HG03066 (cell line): Measurements from ENCODE around the gene MRRF.

Source experiments
- ATAC-seq: cut with Tn5 transposase; IDR thresholded peaks from one replicate; pipeline ENCODE4 v1.9.1; 2021; ENCODE audit warnings: low read depth; ENCODE audit not compliant: unreplicated experiment

MRRF gene

DNA sequence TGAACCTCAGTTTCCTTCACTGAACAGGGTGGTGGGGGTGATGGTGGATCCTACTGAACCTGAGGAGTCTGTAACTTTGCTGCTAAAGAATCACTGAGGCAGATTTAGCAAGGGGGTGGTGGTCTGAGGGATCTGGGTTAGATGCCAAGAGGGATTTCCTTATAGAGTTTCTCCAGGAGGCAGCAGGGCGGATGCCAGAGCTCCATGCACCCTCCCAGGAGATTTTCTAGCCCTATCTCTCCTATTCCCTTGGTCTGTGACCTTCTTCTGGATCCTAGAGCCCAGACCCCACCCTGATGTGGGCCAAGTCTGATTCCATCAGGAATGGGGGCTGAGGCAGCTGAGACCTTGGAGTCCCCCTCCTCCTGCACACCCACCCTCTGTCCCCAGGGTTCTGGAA is 112.1 kb downstream of the MRRF start:
- no peak for ATAC-seq

DNA sequence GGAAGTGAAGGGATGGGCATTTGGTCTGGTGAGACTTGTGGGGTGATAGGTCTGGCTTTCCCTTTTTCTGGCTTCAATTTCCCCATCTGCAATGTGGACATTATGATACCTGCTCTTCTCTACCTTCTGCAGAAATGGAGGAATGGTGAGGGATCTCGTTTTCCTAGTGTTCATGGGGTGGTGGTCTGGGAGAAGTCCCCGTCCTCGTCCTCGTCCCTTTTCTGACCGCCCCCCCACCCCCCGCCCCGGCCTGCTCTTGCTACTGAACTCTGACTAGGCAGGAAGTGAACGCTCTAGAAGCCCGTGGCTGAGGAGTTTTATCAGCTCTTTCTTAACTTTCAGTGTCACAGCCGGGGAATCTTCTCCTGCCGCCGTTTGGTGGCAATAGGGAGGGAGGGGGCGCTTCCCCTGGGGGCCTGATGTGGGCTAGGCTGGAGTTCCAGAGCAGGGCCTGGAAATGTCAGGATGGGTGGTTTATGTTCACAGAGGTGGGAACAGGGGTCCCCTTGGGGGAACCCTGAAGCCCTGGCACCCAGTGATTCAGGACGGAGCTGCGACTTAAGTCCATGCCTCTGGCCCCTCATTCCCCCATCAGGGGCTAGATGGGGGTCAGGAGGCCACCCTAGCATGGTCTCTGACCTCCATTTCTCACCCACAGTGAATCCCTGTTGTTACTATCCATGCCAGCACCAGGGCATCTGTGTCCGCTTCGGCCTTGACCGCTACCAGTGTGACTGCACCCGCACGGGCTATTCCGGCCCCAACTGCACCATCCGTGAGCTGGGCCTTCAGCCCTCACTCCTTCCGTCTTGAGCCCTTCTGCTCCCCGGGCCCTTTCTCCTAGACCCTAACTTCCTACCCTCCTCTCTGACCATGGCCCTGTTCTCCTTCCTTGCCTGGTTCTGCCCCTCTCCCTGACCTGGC is 112.8 kb downstream of the MRRF start:
- ATAC-seq = no peak

DNA sequence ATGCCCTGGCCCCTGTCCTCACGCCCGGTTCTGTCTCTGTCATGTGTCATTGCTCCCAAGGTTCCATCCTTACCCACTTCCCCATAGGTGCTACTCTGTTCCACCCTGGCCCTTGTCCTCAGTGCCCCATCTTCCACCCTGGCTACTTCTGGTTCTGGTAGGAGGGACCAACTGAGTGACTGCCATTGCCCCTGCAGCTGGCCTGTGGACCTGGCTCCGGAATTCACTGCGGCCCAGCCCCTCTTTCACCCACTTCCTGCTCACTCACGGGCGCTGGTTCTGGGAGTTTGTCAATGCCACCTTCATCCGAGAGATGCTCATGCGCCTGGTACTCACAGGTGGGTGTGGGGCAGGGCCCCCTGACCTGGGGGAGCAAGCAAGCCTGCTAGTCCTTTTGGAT is 113.6 kb downstream of the MRRF start:
- no peak for ATAC-seq

DNA sequence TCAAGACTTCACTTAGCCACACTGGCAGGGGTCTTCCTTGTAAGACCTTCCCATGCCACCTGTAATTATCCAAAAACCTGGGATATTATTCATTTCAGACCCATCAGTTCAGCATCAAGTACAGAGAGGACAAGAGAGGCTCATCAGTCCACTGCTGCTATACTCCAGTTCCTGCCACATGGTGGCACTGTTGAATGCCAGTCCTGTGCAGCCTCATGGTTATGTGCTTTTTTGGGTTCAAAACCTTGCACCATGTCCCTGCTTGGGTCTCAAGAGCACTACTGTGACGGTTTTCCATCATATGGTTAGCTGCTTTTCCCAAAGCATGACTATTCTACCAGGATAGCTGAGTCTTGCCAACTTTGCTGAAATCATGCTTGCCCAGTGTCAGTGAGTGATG is 114.7 kb downstream of the MRRF start:
- ATAC-seq = no peak

DNA sequence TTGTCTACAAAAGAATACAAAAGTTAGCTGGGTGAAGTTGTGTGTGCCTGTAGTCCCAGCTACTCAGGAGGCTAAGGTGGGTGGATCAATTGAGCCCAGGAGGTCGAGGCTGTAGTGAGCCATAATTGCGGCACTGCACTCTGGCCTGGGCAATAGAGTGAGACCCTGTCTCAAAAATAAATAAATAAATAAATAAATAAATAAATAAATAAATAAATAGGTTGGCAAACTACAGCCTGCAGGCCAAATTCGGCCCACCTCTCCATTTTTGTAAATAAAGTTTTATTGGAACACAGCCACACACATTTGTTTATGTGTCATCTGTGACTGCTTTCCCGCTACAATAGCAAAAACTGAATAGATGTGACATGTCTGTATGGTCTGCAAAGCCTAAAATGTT is 115.6 kb downstream of the MRRF start:
- no peak for ATAC-seq
